HG03025 (cell line): ENCODE data around the gene NTHL1.
A peak's percentile ranks its signal among the peaks of the same experiment; 100 is the strongest.

Source experiments
- ATAC-seq: cut with Tn5 transposase; IDR thresholded peaks from one replicate; pipeline ENCODE4 v1.9.1; 2021; ENCODE audit warnings: mild to moderate bottlenecking, moderate library complexity; ENCODE audit not compliant: unreplicated experiment, low FRiP score

The NTHL1 gene

GRCh38 chr16:1998360-1998835, 49.2 kb downstream of the NTHL1 start:
- ATAC-seq: no peak

- ATAC-seq: no peak
These were observed 49.9 kb downstream of the NTHL1 start for GRCh38 chr16:1997494-1998359.

- no peak for ATAC-seq
These were observed 53.9 kb downstream of the NTHL1 start for GRCh38 chr16:1993731-1994131.

- ATAC-seq: no peak
These were observed 54.8 kb downstream of the NTHL1 start for GRCh38 chr16:1992704-1993317.

GRCh38 chr16:1991948-1992703, 55.5 kb downstream of the NTHL1 start:
- peak; percentile 42 for ATAC-seq

GRCh38 chr16:1991588-1991947, 56.1 kb downstream of the NTHL1 start:
- no peak for ATAC-seq

GRCh38 chr16:1991135-1991551, 56.5 kb downstream of the NTHL1 start:
- no peak for ATAC-seq

GRCh38 chr16:1990351-1991134, 57.1 kb downstream of the NTHL1 start:
- no peak for ATAC-seq

GRCh38 chr16:1990101-1990350, 57.6 kb downstream of the NTHL1 start:
- ATAC-seq: no peak
